Measurements from ENCODE around the gene COMMD2.

GRCh38 chr3:149764302-149764701 lies 12.0 kb upstream of the COMMD2 start:
- TF ChIP-seq RAD21 (IDR thresholded peaks at IDR 0.05; ENCODE audit: low read length), result no peak
- TF ChIP-seq ELF1 (IDR thresholded peaks at IDR 0.05), result no peak
- TF ChIP-seq CTCF (IDR thresholded peaks at IDR 0.05), result no peak
- TF ChIP-seq POLR2AphosphoS5 (IDR thresholded peaks at IDR 0.05; ENCODE audit: low read depth, low read length), result no peak
- no peak for TF ChIP-seq EP300 (IDR thresholded peaks at IDR 0.05; ENCODE audit: borderline replicate concordance in 1 of 2, low read depth in 1 of 2, low read length in 1 of 2)
- TF ChIP-seq CHD2 (IDR thresholded peaks at IDR 0.05; ENCODE audit: low read length, partially characterized antibody), result no peak
- no peak for TF ChIP-seq USF2 (IDR thresholded peaks at IDR 0.05; ENCODE audit: borderline replicate concordance, low read depth, low read length)

All from SK-N-SH (cell line).